Superior temporal gyrus (tissue), 1 donor: ENCODE data around the gene EPHA8.
A peak's percentile ranks its signal among the peaks of the same experiment; 100 is the strongest.

Experiments used
- DNase-seq: peaks from one replicate; pipeline ENCODE4 v3.0.0-alpha.2; 2016; ENCODE audit errors: extremely low spot score

EPHA8 gene

DNA sequence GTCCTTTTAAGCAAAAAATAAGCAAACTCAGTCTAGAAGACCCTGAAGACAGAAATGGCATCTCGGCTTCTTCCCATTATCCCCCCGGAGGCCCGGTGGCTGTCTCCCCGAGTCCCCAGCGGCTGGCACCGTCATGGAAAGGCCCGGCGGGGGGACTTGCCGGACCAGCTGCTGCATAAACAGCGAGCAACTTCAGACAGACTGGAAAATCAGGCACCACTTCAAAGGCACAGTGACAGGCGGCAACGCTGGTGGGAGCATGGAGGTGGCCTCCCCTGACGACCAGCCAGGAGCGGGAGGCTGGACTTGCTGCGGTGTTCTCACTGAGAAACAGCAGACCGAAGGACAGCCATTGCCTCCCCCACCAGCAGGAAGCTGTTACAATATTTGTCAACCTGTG lies 54.8 kb downstream of the EPHA8 start:
- no peak for DNase-seq

DNA sequence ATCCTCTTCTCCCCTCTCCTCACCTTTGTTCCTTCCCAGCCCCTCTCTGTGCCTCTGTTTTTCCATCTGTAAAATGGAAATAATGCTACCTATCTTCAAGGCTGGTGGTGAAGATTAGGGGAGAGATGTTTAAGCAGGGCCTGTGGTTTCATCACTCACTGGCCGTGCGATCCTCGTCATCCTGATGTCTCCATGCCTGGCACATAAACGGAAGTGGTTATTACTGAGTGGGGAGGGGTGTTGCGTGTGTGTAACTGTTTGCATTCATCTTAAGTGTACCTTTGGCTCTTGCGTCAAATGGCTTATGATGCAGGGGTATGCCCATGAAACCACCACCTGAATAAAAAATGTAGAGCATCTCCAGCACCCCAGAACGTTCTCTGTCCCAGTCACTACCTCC lies 56.0 kb downstream of the EPHA8 start:
- no peak for DNase-seq

DNA sequence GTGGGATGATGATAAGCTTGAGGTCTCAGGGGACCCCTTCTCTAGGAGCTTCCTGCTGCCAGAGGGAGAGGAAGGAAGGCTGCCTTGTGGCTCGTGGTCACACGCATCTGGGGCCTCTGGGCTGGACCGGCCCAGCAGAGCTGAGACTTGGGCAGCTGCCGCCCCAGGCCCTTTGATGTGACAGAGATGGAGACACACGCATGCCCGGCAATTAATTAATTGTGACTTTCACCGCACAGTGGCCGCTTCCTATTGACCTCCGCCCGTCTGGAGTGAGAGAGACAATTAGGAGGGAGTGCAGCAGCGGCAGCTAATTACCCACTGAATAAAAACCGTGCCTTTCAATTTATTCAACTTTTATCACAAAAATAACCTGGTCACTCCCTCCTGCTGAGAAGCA lies 56.5 kb downstream of the EPHA8 start:
- DNase-seq, result no peak

DNA sequence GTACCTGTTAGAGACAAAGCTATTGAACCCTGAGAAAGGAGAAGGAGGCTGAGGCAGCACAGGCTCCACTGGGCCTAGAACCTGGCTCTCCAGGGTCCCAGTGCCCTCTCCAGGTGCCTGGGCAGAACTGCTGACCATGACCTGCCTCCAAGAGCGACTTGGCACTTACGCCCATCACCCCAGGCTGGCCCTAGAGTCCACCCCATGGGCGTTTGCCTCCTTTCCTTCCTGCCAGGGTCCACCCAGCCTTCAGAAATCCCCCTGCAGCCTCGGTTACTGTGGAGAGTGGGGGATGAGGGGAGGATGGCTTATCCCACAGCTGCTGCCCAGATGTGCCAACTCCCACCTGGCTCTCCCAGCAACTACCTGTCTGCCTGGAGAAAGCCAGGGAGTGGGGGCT lies 58.5 kb downstream of the EPHA8 start:
- no peak for DNase-seq

DNA sequence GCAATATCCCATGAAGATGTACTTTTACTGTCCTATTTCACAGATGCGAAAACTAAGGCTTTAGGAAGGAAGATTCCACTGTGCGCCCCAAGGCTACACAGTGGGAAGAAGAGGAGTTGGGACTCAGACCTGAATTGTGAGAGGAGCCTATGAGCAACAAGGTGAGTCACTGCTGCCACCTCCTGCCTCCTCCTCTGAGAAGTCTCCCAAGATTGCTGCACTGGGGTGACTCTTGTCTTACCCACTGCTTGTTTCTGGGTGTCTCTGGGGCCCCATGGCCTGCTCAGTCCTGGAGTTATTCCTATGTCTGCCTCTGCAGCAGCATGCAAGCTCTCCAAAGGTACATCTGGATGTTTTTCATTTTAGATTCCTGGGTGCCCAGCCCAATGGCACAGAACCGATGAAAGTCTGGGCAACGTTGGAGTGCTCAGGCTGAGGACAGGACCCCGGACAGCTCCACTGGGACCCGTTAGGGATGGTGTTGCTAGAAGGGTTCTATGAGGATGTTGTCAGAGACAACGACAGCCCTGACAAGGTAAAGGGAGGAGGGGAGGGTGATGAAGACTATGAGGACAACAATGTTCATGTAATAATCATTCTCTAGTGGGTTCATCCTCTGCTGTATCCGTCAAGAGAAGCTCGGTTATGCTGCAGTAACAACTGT lies 62.1 kb downstream of the EPHA8 start:
- DNase-seq, result no peak

DNA sequence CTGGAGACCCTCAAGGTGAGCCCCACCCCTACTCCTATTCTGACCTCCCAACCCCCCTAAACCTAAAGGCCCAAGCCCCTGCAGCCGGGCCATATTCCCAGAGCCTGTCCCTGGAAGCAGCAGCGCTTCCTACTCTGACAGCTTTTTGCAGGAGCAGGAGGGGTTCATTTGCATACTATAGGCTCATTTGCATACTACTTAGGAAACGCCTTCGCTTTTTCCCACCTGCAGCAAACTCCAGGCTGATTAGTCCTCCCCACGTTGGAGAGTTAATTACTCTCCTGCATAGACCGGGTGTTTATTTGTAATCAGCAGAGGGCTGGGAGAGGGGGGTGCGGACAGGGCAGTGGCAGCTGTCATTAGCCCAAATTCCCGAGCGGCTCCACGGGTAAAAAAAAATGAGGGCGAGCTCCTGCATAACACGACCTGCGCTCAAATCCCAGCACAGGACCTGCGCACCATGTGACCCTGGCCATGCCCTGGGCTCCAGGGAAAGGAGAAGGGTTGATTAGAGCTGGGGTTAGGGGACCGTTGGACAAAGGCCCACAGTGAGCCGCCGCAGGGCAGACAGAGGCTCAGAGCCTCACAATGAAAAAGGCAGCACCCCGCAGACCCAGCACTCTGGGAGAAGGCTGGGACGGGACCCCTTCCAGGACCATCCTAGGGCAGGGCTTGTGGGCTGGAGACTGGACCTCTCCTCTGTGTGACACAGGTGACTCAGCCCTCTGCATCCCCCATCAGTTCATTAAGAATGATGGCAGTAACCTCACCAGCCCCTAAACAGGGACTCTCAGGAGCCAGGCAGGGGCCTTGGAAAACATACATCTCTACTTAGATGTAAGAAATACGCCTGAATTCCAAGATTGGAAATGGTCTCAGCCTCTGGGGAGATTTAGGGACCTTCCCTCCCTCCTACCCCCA lies 63.2 kb downstream of the EPHA8 start:
- no peak for DNase-seq

DNA sequence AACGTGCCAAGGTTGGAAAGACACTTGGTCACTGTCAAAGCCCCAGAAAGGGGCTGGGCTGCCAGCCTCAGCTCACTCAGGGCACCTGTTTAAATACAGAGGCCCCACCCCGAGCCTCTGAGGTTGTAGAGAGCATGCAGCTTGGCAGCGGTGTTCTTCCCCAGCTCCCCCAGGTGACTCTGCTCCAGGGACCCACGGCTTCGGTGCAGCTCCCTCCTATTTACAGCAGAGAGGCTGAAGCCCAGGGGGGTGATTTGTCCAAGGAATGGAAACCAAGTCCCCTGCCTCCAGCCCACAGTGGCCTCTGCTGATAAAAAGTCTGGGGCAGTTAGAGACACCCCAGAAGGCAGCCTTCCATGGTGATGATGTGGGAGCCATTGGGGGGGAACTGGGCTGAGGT lies 64.0 kb downstream of the EPHA8 start:
- no peak for DNase-seq

DNA sequence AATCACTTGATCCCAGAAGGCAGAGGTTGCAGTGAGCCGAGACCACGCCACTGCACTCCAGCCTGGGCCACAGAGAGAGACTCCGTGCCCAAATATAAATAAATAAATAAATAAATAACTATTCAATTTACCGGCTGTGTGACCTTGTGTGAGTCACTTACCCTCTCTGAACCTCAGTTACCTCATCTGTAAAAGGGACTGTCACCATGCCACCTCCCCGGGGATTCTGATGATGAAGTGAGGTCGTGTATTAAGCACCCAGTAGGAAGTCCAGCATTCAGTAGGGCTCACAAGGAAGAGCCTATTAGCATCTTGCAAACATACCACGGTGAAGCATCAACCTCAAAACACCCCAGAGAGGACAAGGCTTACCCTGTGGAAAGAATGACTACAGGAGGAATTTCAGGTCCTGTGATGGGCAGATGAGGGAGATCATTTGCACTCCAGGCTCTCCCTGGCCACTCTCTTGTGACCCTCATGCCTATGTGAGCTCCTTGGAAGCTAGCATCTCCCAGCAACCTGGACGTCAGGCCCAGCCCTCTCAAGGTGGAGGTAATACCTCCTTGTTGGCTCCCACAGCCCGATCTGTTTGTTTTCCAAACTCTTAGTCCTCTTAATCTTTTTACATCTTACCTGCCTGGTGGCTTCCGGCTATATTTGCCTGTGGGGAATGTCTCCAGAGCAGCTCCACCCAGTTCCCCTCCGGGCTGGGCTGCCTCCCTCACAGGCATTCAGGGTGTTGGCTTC lies 65.6 kb downstream of the EPHA8 start:
- DNase-seq, result no peak

DNA sequence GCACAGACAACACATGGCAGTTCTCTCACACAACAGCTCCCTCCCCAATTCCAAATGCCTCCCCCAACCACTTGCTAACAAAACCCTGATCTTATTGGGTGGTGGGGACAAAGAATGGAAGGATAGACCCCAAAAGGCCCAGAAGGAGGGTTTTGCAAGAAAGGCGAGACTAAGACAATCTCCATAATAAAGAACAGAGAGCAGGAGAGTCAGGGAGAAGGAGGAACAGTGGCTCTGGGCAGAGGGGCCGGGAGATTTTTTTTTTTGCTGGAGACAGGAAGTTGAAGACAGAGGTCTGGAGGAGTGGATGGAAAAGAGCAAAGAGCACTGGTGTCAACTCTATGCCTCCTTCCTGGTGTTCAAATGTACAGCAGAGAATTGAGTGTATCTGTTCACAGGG lies 66.6 kb downstream of the EPHA8 start:
- no peak for DNase-seq

DNA sequence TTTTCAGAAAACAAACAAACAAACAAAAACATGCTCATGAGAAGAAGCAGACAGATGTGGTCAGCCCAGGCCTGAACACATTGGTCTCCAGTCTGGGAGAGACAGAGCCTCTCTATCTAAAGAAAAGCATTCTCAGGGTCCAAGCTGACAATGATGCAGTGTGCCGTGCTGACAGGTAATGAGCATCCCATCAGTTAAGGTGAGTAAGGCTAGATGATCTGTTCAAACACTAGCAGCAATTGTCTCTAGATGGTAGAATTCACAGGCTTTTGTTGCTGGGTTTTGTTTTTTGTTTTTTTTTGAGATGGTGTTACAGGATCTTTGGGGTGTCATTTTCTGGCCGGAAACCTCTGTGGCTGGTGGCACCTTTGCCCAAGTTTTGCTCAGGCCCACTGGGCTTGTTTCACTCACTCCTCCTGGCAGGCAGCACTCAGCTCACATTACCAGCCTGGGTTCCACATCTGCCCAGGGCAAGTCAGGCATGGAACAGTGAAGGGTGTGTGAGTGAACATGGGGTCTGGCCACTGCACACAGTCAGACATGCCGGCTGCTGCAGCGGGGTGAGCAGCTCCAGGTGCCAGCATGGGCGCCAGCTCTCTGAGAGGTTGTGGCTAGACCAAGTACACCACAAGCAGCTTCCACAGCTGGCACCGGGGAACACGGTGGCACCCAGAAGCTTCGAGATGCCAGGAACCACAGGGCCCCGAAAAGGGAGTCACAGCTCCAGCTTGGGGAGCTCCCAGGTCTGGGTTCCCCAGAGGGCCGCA lies 70.6 kb downstream of the EPHA8 start:
- no peak for DNase-seq

DNA sequence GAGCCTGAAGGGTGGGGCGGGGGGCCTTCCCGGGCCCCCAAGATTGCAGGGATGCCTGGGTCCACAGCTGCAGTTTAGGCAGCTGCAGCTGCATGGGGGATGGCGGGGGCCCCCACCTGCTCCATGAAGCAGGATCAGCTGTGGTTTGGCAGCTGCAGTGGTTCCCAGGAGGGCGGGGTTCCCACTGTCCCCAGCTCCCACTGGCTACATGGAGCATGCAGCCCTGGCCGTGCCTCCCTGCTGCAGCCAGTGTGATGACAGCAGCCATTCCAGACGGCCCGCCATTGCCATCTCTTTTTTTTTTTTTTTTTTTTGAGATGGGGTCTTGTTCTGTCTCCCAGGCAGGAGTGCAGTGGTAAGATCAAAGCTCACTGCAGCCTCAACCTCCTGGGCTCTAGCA lies 72.1 kb downstream of the EPHA8 start:
- no peak for DNase-seq

DNA sequence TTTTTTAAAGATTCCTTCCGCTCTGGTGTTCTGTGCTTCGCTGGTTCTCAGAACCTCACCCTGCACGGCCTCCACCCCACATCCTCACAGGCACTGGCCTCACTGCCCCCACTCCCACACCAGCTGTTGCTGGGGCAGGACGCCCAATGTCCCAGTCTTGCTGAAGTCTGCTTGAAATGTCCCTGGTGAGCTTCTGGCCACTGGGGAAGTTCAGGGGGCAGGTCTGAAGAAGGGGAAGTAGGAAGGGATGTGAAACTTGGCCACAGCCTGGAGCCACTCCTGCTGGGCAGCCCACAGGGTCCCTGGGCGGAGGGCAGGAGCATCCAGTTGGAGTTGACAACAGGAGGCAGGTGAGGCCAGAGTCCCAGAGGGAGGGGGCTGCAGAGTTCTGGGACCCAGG lies 73.1 kb downstream of the EPHA8 start, which contains the start of gene C1QA:
TSS of gene C1QA (plus strand) at position 276 of the 400 bp plus-strand sequence. CDS start 989 bp downstream, outside the sequence.
- no peak for DNase-seq

DNA sequence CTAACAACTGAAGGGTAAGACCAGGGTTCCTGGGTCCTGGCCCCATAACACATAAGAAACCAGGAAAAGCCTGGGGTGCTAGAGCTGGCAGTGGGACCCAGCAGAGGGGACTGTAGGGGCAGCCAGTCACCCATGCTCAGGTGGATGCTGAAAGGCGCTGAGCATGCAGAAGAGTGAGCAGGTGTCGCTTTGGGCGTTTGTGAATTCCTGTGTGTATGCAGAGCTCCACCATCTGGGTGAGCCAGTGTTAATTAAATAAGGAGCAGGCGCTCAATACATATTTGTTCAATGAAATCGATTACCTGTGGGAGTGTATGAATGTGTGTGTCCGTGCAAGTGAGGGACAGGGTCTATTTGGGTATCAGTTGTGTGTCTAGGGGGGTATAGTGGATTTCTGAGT lies 73.6 kb downstream of the EPHA8 start:
- DNase-seq, result no peak

DNA sequence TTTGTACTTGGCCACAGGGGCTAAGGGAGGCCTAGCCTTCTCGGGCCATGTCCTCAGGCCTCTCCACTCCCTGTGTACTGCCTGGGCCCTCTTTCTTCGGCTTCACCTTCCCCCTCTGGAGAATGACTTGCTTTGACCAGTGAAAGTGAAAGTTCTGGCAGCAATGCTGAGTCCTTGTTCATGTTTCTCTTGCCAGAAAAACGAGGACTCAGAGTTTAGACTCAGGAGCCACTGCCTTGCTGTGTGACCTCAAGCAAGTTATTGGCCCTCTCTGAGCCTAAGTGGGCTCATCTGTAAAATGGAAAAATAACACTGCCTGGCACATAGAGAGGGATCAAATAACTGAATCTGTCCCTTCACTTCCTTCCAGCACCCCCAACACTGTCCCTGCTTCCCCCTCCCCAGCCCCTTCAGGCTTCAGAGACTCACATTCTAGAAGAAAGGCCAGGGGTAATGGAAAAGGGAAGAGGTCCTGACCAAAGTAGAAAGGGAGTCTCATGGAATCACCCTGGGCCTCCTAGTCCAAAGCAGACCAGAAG lies 74.7 kb downstream of the EPHA8 start:
- no peak for DNase-seq

DNA sequence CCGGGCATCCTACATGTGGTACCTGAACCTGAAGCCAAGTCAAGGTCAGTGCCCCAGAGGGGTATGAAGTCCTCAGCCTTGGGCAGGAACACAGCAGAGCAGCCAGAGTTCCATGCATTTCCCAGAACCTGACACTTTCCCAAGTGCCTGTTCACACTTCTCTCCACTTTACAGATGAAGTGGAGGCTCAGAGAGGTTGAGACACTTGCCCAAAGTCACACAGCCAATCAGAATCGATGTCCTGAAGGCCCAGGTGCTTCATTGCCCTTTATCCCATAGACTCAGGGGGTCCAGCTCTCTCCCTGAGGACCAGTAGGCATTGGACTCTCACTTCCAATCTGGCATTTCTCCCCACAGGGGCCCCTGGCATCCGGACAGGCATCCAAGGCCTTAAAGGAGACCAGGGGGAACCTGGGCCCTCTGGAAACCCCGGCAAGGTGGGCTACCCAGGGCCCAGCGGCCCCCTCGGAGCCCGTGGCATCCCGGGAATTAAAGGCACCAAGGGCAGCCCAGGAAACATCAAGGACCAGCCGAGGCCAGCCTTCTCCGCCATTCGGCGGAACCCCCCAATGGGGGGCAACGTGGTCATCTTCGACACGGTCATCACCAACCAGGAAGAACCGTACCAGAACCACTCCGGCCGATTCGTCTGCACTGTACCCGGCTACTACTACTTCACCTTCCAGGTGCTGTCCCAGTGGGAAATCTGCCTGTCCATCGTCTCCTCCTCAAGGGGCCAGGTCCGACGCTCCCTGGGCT lies 75.4 kb downstream of the EPHA8 start:
- no peak for DNase-seq

DNA sequence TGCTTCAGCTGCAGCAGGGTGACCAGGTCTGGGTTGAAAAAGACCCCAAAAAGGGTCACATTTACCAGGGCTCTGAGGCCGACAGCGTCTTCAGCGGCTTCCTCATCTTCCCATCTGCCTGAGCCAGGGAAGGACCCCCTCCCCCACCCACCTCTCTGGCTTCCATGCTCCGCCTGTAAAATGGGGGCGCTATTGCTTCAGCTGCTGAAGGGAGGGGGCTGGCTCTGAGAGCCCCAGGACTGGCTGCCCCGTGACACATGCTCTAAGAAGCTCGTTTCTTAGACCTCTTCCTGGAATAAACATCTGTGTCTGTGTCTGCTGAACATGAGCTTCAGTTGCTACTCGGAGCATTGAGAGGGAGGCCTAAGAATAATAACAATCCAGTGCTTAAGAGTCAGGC lies 76.0 kb downstream of the EPHA8 start:
- no peak for DNase-seq

DNA sequence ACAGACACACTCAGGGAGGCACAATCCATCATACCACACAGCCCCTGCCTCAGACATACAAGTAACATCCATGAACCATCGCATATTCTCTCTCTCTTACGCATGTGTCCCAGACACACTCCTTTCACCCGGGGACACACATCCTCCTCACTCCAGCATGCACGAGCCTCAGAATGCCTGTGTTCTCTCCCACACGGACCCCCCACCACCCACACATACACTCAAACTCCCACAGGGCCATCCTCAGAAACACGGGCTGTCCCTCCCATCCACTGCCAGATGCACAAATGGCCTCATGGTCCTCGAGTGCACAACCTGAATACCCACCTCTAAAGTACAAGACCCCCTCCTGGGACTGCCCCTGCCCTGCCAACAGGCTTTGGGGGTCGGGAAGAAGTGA lies 78.0 kb downstream of the EPHA8 start:
- no peak for DNase-seq

DNA sequence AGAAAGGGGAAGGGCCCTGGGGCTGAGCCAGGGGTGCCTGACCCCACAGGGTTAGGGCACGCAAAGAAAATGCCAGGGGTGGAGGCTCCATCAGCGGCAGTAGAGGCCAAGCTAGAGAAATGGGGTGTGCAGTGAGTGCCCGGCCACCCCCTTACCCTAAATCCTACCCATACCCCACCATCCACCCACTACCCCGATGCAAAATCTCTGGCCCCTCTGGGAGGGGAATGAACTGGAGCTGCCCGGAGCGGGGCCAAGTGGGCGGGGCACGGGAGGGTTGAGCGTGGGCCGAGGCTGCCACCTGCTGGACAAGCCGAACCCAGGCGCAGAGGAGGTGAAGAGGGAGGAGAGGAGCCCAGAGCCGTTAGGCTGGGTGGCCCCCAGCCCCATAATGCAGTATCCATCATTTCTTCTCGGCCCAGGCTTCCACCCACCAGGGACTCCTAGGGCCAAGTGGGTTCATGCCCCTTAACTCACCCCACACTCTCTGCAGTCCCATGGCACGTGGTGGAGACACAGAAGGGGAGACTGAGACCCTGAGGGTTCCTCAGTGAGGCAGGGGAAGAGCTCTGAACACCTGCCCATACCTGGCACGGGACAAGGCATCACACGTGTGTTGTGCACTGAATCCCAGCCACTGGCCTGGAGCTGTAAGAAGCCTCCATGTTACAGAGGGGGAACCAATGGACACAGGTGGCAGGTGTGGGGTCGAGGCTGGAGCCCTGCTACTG lies 78.8 kb downstream of the EPHA8 start:
- peak; percentile 79 for DNase-seq

DNA sequence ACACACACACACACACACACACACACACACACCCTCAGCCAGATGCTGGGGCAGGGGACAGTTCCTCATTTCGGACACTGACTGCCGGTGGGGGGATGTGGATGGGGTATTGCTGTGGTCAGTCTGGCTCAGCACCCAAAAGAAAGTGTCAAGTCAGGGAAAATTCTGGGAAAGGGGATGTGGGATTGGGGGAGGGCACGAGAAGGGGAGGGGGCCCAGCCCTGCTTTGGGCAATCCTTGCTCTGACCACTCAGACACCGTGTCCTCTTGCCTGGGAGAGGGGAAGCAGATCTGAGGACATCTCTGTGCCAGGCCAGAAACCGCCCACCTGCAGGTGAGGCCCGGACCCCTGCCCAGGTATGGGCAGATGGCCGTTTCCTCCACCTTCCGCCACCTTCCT lies 80.1 kb downstream of the EPHA8 start, which contains the start of gene C1QC:
TSS of gene C1QC (plus strand) at position 253 of the 400 bp plus-strand sequence. CDS start 391 bp downstream, outside the sequence.
- no peak for DNase-seq

DNA sequence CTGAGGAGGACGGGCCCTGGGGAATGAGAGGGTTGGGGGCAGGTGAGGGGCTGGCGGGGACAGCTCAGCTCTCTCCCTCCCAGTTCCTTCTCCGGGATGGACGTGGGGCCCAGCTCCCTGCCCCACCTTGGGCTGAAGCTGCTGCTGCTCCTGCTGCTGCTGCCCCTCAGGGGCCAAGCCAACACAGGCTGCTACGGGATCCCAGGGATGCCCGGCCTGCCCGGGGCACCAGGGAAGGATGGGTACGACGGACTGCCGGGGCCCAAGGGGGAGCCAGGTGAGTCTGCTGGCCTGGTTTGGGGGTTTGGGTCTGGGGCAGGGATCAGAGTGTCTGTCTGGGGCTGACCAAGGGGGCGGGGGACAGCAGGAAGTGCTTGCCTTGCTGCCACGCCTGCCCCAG lies 80.6 kb downstream of the EPHA8 start:
- no peak for DNase-seq
